Caco-2 (cell line): Measurements from ENCODE around the gene GCH1. TPM values are rescaled to one million over a fixed set of nuclear protein-coding genes. Genes with fewer than 3 reads are reported as not detected.
"Not testable (repeated sequence)": the region's sequence is repeated elsewhere in the genome, so short reads cannot be mapped to it uniquely, and the experiment has no call there.

Experiments used
- BruUV-seq: library from RNA; stranded (reverse); fragments of 400-500 nt; replicated peaks from 2 replicates; lab custom pipeline; 2021; lab: Mats Ljungman, UMichigan
- CTCF ChIA-PET: fragments of 300-600 bp; sonication (Branson Sonifier 250); formaldehyde crosslinking; loops from one replicate; lab custom pipeline; 2022; ENCODE audit warnings: antibody characterized with exemption; lab: Charles Lee
- POLR2A ChIA-PET: fragments of 300-600 bp; sonication (Branson Sonifier 250); formaldehyde crosslinking; loops from one replicate; lab custom pipeline; 2022; ENCODE audit warnings: antibody characterized with exemption; lab: Charles Lee
- DNase-seq, 2 experiments: peaks; one replicate each; pipeline versions ENCODE4 v3.0.0 to v3.0.0-alpha.2; 2020 to 2022
- H3K27me3 ChIP-seq: replicated peaks from 2 replicates; pipeline ENCODE4 v1.6.0; 2011; ENCODE audit warnings: low read length; ENCODE audit not compliant: control insufficient read depth, insufficient read depth
- H3K36me3 ChIP-seq: 2 replicates; pipeline ENCODE4 v1.5.1; 2011; ENCODE audit warnings: low read length; ENCODE audit not compliant: control insufficient read depth, insufficient read depth
- H3K4me1 ChIP-seq: fragments of 250-450 bp; sonication (Bioruptor Pico); 2 replicates; pipeline ENCODE4 v1.5.1; 2020; ENCODE audit warnings: mild to moderate bottlenecking
- H3K4me3 ChIP-seq: 2 replicates; pipeline ENCODE4 v1.5.1; 2011; ENCODE audit warnings: low read depth, mild to moderate bottlenecking, control low read depth, low read length
- H3K9me3 ChIP-seq: fragments of 250-450 bp; sonication (Bioruptor Pico); 2 replicates; pipeline ENCODE4 v1.5.1; 2020; ENCODE audit warnings: mild to moderate bottlenecking, moderate library complexity
- H3K27ac Mint-ChIP-seq: one replicate; pipeline ENCODE4 v1.8.0; 2022; ENCODE audit warnings: mixed read lengths; ENCODE audit not compliant: unreplicated experiment
- H3K27me3 Mint-ChIP-seq: one replicate; pipeline ENCODE4 v1.8.0; 2022; ENCODE audit warnings: mixed read lengths; ENCODE audit not compliant: insufficient read depth, unreplicated experiment
- H3K36me3 Mint-ChIP-seq: one replicate; pipeline ENCODE4 v1.8.0; 2022; ENCODE audit warnings: mild to moderate bottlenecking, mixed read lengths; ENCODE audit not compliant: insufficient read depth, unreplicated experiment
- H3K4me1 Mint-ChIP-seq: one replicate; pipeline ENCODE4 v1.8.0; 2022; ENCODE audit warnings: low read depth, mixed read lengths; ENCODE audit not compliant: unreplicated experiment
- H3K4me3 Mint-ChIP-seq: one replicate; pipeline ENCODE4 v1.8.0; 2022; ENCODE audit warnings: mild to moderate bottlenecking, moderate library complexity, mixed read lengths; ENCODE audit not compliant: unreplicated experiment
- H3K9me3 Mint-ChIP-seq: one replicate; pipeline ENCODE4 v1.8.0; 2022; ENCODE audit warnings: mixed read lengths; ENCODE audit not compliant: unreplicated experiment
- CTCF ChIP-seq, 2 experiments: fragments of 200-600 bp in 1 of 2; IDR thresholded peaks; 1 replicate in 1 of 2; 2 replicates in 1 of 2; pipeline versions ENCODE4 v1.5.1 to v1.8.0; 2011 to 2022; ENCODE audit warnings: antibody characterized with exemption in 1 of 2, control low read depth in 1 of 2, inconsistent platforms in 1 of 2, low read depth in 1 of 2, low read length in 1 of 2, mild to moderate bottlenecking in 1 of 2, moderate library complexity in 1 of 2; ENCODE audit not compliant: insufficient read depth in 1 of 2, severe bottlenecking in 1 of 2, unreplicated experiment in 1 of 2
- intact Hi-C: fragments of 100-400 bp; cut with micrococcal nuclease; formaldehyde crosslinking; loops from one replicate; pipeline ENCODE4 v1.10.0; 2022; ENCODE audit not compliant: unreplicated experiment
- total RNA-seq: library from RNA; stranded (reverse); gene quantifications from 2 replicates; pipeline ENCODE4 v1.2.3, GENCODE V29; 2022

GCH1 gene
- total RNA-seq, 1 experiment from 2014 or later = 17.9 TPM

- BruUV-seq = no TSS peak
- ChIA-PET POLR2A (no interaction called here), CTCF (no interaction called here)
- Mint-ChIP-seq H3K27ac (no peak overlapping the region), H3K36me3 (no peaks in the 10 kb centered on the region), H3K4me3 (no peak overlapping the region), H3K27me3 (peaks cover 4% of the 10 kb centered on the region), H3K4me1 (no peaks in the 10 kb centered on the region), H3K9me3 (no peaks in the 10 kb centered on the region)
- no peaks in the 10 kb centered on the region for H3K9me3 ChIP-seq
- H3K4me1 ChIP-seq = no peaks in the 10 kb centered on the region
- no peaks in the 10 kb centered on the region for H3K36me3 ChIP-seq
- DNase-seq = no peak
- H3K4me3 ChIP-seq = no peak overlapping the region
- H3K27me3 ChIP-seq = no peaks in the 10 kb centered on the region
- TF ChIP-seq CTCF (IDR thresholded peaks at IDR 0.05; ENCODE audit: insufficient read depth in 1 of 2, low read depth in 1 of 2, low read length in 1 of 2, severe bottlenecking in 1 of 2, unreplicated experiment in 1 of 2) = no peak
- intact Hi-C loops = no loop called here
Measured at GRCh38 chr14:54916101-54916500, 13.5 kb upstream of the GCH1 start.

GRCh38 chr14:54909817-54910558 lies 7.4 kb upstream of the GCH1 start:
- H3K27me3 Mint-ChIP-seq = no peaks in the 10 kb centered on the region
- Histone ChIP-seq H3K36me3 (no peaks in the 10 kb centered on the region), H3K4me1 (no peaks in the 10 kb centered on the region), H3K9me3 (no peaks in the 10 kb centered on the region), H3K4me3 (no peak overlapping the region), H3K27me3 (no peaks in the 10 kb centered on the region)
- BruUV-seq = no TSS peak
- H3K36me3 Mint-ChIP-seq = no peaks in the 10 kb centered on the region
- no peak for TF ChIP-seq CTCF (IDR thresholded peaks at IDR 0.05; ENCODE audit: insufficient read depth in 1 of 2, low read depth in 1 of 2, low read length in 1 of 2, severe bottlenecking in 1 of 2, unreplicated experiment in 1 of 2)
- no peak for DNase-seq
- intact Hi-C loops = no loop called here
- no peaks in the 10 kb centered on the region for H3K9me3 Mint-ChIP-seq
- ChIA-PET CTCF (interaction anchor here (0.6 kb wide), 1 partner anchor 406 kb away, joined by 3 read pairs; no protein-coding TSS in a partner anchor), POLR2A (no interaction called here)
- H3K4me1 Mint-ChIP-seq = no peaks in the 10 kb centered on the region
- H3K4me3 Mint-ChIP-seq = no peak overlapping the region
- no peak overlapping the region for H3K27ac Mint-ChIP-seq

- intact Hi-C loops = not testable (repeated sequence)
Measured at GRCh38 chr14:54908973-54909372, 6.3 kb upstream of the GCH1 start.

More at GRCh38 chr14:54908973-54909372, 6.3 kb upstream of the GCH1 start:
- POLR2A ChIA-PET, H3K4me1 ChIP-seq, H3K9me3 ChIP-seq, H3K27me3 Mint-ChIP-seq, H3K4me1 Mint-ChIP-seq, H3K4me3 ChIP-seq, H3K27ac Mint-ChIP-seq, DNase-seq, CTCF ChIA-PET, BruUV-seq, H3K27me3 ChIP-seq, H3K36me3 ChIP-seq, H3K36me3 Mint-ChIP-seq, H3K9me3 Mint-ChIP-seq, H3K4me3 Mint-ChIP-seq: not testable (repeated sequence)
